Activated effector memory CD4-positive, alpha-beta T cell treated with Interleukin-2 at 50 U/mL for 16 hours (primary cell): Measurements from ENCODE around the gene OAF.

ENCODE experiments used
- DNase-seq: peaks from one replicate; pipeline ENCODE4 v3.0.0-alpha.2; 2020

Gene OAF

GRCh38 chr11:120184371-120184945, 26.4 kb upstream of the OAF start:
- no peak for DNase-seq

- no peak for DNase-seq
These were observed 25.7 kb upstream of the OAF start for GRCh38 chr11:120184946-120185705.

- DNase-seq = no peak
These were observed 25.0 kb upstream of the OAF start for GRCh38 chr11:120185706-120186455.

DNA sequence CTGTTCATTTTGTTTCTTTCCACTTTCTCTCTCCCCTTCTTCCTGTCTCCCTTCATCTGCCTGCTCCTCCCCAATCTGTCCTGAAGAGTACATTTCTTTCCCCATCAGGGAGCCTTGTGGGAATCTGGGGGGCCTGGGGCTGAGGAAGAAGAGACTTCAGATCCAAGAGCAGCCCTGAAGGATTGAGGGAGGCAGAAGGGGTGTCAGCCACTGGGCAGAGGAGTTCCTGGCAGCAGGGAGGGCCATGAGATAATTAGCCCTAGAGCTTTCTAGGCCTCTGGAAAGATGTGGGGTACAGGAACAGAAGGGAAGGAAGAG, 24.4 kb upstream of the OAF start:
- DNase-seq = no peak

DNA sequence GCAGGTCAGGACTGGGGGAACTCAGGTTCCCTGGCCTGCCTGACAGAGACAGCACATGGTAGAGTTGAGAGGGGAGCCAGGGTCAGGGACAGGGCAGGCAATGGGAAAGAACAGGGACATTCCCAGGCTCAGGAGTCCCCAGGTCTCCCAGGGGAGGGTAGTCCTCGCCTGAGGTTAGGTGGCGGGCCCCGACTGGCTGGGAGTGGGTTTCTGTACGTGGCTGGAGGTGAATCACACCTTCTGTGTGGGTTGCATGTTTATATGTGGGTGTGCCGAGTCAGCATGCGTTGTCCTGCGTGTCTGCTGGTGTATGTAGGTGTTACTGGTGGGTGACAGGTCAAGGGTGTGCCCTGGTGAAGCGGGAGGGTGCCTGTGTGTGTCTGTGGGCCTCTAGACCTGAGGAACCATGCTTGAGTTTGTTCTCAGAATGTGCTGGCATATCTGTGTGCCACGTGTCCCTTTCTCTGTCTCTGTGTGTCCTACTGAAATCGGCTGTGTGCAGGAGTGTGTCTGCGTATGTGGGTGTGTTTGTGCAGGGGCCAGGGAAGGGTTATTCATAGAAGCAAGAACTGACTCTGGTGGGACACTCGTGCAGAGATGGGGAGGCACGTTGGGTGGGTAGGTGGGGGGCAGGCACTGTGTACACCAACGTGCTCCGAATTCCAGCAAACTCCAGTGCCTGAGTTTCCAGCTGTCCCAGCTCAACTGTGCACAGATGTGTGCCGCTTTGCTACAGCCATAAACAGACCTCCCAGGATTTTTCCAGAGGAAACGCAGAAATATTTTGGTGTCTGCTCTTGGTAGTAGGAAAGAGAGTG, 23.8 kb upstream of the OAF start:
- no peak for DNase-seq

DNA sequence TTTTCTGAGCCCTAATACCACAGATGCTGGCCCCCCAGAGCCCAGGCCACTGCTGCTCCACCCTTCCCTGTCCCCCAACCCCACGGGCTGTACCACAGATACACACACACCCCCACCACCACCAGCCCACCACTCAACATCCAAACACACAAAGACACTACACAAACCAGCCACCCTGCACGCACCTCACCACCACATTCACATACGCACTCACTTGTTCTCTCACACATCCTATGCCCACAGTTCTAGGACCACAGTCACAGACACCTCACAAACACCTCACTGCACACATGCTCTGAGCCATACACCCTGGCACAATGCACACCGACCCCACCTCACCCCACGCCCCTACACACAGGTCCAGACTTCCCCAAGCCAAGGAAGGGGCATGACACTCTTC, 22.5 kb upstream of the OAF start:
- no peak for DNase-seq

DNA sequence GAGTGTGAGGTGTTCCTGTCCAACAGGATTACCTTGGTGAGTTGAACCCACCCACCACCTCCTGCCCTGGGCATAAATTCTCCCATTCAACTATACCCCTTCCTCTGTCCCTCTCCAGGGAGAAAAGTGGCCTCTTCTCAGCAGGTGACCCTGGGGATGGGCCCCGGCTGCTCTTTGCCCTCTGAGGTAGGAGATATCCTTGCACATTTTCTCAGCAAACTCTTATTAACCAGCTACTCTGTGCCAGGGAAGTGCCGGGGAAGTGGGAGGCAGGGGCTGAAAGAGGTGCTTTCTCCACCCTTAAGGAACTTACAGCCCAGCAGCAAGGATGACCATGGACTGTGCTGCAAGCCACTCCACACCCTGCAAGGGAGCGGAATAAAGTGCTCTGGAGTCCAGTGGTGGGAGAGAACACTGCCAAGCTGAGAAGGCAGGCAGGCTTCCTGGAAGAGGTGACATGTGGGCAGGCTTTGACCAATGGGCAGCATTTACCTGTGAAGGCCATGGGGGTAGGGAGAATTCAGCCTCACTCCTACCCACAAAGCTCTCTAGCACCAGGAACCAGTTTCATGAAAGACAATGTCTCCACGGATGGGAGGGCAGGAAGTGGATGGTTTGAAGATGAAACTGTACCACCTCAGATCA, 21.9 kb upstream of the OAF start:
- no peak for DNase-seq

GRCh38 chr11:120191058-120191457, 19.8 kb upstream of the OAF start:
- no peak for DNase-seq

DNA sequence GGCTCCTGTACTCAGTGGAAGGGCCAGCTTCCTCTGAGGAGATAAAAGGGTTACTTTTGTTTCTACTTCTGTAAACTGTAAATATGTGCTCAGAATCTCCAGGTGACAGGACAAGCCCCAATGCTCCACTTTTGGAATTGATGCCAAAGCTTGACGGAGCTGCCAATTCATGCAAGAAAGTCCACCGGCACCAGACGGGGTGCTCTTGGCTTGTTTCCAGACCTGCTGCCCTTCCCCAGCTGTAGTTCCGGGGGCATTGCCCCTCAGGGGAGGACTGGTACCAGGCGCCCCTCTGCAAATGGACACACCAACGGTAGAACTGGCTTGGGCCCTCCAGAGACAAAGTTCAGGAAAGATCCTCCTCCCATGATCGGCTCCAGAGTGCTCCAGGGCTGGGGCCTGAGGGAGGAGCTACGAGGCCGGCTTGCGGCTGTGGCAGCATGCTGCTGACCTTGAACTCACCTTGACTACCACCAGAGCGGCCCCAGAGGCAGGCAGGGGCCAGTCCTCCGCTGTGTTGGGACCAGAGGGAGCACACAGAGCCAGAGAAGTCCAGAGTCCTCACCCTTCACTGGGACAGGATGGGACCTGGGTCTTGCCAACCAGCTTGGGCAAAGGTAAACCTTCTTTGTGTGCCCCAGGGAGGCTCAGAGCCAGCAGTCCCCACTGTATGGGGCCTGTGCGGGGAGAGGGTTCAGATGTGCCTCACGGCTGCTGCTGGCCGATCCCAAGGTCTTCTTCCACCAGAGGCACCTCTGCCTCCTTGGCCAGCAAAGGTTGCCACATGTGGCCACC, 17.8 kb upstream of the OAF start:
- DNase-seq = no peak

DNA sequence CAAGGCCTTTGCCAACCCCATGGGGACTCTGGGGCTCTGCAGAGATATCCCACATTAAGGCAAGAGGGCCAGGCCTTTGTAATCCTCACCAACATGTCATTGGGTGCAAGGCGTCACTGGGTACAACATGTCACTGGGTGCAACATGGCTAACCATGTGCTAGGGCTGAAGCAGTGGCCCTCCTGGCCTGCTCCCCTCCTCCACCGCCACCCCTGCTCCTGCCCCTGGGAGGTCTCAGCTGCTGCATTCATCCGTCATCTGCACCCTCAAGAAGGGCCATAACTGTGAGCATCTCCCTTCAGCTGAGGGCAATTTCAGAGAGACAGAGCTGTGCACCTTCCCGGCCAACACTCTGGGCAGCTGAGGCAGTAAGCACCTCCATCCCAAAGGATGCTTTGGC, 16.7 kb upstream of the OAF start:
- DNase-seq = no peak

- DNase-seq = no peak
These were observed 15.1 kb upstream of the OAF start for GRCh38 chr11:120195601-120196320.

- no peak for DNase-seq
These were observed 14.0 kb upstream of the OAF start for GRCh38 chr11:120196826-120197225.

GRCh38 chr11:120197251-120197891, 13.5 kb upstream of the OAF start:
- no peak for DNase-seq

DNA sequence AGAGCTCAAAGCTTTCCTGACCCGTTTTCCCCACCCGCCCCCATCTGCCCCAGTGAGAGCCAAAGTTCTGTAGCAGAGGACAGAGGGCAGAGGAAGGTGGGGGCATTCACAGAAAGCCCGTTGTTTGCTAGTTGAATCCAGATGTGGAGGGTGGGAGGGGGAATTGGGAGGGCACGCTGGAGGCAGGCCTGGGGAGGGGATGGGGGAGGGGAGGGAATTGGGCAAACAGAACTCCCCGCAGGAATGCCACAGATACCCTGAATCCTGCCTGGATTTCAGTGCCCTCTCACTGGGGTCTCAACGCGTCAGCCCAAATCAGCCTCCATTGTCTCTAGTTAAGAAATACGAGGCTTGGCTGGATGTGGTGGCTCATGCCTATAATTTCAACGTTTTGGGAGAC, 12.9 kb upstream of the OAF start:
- no peak for DNase-seq

GRCh38 chr11:120198403-120198786, 12.4 kb upstream of the OAF start:
- DNase-seq = no peak

GRCh38 chr11:120198787-120199469, 11.9 kb upstream of the OAF start:
- DNase-seq = no peak

DNA sequence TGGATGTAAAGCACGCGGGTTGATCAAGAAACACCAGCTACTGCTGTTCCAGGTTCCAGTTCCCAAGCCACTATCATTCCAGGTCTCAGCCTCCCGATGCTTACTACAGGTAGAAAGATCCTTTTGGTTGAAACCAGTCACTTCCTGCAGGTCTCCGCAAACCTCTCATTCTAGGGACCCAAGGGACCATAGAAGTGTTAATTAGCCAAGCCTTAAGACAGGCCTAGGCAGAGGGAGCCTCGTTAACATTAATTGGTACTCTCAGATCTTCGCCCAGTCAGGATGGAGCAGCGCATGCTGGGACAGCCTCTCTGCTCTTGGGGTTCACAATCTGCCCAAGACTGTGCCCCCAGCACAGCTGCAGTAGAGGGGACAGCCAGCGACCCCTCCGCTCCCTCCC, 11.2 kb upstream of the OAF start:
- no peak for DNase-seq

DNA sequence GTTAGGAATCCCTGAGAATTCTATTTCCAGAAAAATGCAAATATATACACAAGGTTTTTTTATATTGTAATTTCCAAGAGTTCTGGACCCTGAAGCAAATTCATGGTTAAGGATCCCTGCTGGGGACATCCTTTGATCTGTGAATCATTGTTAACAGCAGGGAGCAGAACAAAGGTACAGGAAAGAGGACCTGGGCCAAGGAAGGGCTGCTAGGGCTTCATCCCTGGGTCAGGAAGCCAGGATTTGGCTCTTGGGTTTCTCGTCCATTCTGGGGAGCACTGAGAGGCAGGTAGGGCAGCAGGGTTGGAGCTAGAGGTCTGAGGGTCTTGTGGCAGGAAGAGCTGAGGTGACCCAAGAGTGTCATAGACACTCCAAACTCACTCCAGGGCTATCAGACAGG, 10.2 kb upstream of the OAF start:
- DNase-seq = no peak

DNA sequence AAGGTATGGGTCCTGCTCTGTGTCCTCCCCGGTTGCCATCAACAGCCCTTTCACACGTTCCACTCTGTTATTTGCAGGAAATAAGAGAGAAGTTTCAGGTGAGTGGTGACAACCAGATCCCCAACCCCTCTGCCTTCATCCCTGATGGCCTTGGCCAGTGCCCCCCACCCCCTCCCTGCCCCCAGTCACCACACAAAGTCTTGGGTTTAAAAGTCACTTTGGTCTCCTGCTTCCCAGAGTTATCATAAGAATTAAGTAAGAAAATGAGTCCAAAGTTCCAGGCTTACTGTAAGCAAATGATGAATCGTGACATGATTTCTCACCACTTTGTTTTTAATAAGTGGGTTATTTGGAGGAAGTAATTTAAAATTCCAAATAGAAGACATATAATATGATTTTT, 9.2 kb upstream of the OAF start:
- no peak for DNase-seq

GRCh38 chr11:120203626-120204025, 7.2 kb upstream of the OAF start:
- DNase-seq = no peak
